ENCODE data around the gene SUDS3. TPM values are rescaled to one million over a fixed set of nuclear protein-coding genes. Genes with fewer than 3 reads are reported as not detected.

The SUDS3 gene
- total RNA-seq, 1 donor: 53.5 TPM

DNA sequence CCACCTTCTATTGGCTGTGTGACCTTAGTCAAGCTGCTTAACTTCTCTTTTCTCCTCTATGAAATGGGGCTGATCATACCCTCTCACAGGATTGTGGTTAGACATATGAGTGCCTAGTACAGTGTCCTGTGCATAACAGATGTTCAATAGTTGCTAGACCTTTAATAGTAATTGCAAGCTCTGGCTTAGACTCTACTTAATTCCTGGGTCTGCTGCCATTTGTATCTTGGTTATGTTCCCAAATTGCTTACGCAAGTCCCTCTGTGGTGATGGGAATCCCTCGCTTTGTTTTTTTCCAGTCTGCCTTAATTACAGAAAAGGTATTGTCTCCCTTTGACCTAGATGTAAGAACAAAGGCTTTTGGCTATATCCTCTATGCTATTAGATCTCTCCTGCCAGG lies 15.1 kb downstream of the SUDS3 start:
- H3K4me3 ChIP-seq (ENCODE audit: low read depth, low read length): no peak overlapping the region
- DNase-seq (ENCODE audit: low read depth): no peak
- TF ChIP-seq, protein P1, sequence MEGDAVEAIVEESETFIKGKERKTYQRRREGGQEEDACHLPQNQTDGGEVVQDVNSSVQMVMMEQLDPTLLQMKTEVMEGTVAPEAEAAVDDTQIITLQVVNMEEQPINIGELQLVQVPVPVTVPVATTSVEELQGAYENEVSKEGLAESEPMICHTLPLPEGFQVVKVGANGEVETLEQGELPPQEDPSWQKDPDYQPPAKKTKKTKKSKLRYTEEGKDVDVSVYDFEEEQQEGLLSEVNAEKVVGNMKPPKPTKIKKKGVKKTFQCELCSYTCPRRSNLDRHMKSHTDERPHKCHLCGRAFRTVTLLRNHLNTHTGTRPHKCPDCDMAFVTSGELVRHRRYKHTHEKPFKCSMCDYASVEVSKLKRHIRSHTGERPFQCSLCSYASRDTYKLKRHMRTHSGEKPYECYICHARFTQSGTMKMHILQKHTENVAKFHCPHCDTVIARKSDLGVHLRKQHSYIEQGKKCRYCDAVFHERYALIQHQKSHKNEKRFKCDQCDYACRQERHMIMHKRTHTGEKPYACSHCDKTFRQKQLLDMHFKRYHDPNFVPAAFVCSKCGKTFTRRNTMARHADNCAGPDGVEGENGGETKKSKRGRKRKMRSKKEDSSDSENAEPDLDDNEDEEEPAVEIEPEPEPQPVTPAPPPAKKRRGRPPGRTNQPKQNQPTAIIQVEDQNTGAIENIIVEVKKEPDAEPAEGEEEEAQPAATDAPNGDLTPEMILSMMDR (IDR thresholded peaks at IDR 0.05; ENCODE audit: insufficient read depth, low read depth, low read length): no peak

GRCh38 chr12:118391836-118392235 lies 15.5 kb downstream of the SUDS3 start:
- TF ChIP-seq, protein P1 (IDR thresholded peaks at IDR 0.05; ENCODE audit: insufficient read depth, low read depth, low read length): no peak
- H3K4me3 ChIP-seq (ENCODE audit: low read depth, low read length): no peak overlapping the region
- DNase-seq (ENCODE audit: low read depth): no peak

GRCh38 chr12:118397708-118398440 lies 21.5 kb downstream of the SUDS3 start:
- H3K4me3 ChIP-seq (ENCODE audit: low read depth, low read length): no peak overlapping the region
- DNase-seq (ENCODE audit: low read depth): no peak
- TF ChIP-seq, protein P1 (IDR thresholded peaks at IDR 0.05; ENCODE audit: insufficient read depth, low read depth, low read length): no peak

- no peak overlapping the region for H3K4me3 ChIP-seq (ENCODE audit: low read depth, low read length)
- TF ChIP-seq, protein P1 (IDR thresholded peaks at IDR 0.05; ENCODE audit: insufficient read depth, low read depth, low read length): no peak
- DNase-seq (ENCODE audit: low read depth): no peak
Observed at GRCh38 chr12:118398524-118398923, 22.2 kb downstream of the SUDS3 start.

DNA sequence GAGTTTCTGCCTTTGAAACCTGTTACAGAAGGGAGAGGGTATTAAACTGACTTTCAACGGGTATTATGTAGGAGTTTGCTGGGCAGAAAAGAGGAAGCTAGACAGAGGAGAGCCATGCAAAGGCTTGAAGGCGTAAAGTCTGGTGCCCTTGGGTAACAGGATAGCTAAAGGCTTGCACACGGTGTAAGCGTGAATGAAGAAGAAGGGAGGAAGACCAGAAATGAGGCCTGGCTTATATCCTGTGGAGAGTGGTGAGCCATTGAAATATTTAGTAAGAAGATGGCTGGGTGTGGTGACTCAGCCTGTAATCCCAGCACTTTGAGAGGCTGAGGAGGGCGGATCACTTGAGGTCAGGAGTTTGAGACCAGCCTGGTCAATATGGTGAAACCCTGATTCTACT lies 22.6 kb downstream of the SUDS3 start:
- no peak overlapping the region for H3K4me3 ChIP-seq (ENCODE audit: low read depth, low read length)
- peak; percentile 30 for DNase-seq (ENCODE audit: low read depth)
- TF ChIP-seq, protein P1 (IDR thresholded peaks at IDR 0.05; ENCODE audit: insufficient read depth, low read depth, low read length): no peak

DNA sequence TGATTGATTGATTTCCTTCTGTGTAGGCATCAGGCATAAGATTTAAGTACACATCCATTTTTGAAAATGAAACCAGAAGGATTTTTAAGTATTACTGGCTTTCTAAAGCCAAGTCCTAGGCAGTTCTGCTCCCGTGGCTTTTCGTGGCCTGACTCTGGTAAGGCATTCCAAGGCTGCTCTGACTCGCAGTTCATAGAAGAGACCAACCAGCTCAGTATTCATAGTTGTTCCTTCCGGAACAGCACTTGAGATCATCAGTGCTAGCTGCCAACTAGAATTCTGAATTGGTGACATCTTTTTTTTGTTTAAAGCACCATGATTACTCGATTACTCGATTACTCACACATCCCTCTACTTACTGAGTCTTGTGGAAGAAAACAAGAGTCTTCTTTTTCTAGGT lies 25.9 kb downstream of the SUDS3 start:
- DNase-seq (ENCODE audit: low read depth): peak; percentile 41
- TF ChIP-seq, protein P1 (IDR thresholded peaks at IDR 0.05; ENCODE audit: insufficient read depth, low read depth, low read length): no peak
- no peak overlapping the region for H3K4me3 ChIP-seq (ENCODE audit: low read depth, low read length)

Data from fibroblast of villous mesenchyme (primary cell).